ENCODE data around the gene LRP5. TPM values are rescaled to one million over a fixed set of nuclear protein-coding genes. Genes with fewer than 3 reads are reported as not detected.

Gene LRP5
- total RNA-seq, 1 donor from 2014 or later, result 65.0 TPM

DNA sequence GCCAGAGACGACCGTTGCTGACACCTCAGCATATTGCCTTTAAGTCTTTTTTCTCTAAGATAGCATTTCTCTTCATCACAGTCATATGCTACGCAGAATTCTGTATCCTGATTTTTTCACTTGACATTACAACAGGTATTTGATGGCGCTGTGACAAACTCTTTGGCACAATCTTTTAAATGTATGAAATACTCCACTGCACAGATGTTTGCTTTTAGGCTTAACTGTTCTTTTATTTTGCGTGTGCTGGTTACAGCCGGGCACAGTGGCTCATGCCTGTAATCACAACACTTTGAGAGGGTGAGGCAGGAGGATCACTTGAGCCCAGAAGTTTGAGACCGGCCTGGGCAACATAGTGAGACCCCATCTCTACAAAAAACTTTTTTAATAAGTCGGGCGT lies 96.1 kb downstream of the LRP5 start:
- TF ChIP-seq CTCF (conservative IDR thresholded peaks at IDR 0.05), result no peak
- no peaks in the 10 kb centered on the region for H3K4me1 Mint-ChIP-seq (ENCODE audit: unreplicated experiment)
- H3K4me3 Mint-ChIP-seq, result no peak overlapping the region

DNA sequence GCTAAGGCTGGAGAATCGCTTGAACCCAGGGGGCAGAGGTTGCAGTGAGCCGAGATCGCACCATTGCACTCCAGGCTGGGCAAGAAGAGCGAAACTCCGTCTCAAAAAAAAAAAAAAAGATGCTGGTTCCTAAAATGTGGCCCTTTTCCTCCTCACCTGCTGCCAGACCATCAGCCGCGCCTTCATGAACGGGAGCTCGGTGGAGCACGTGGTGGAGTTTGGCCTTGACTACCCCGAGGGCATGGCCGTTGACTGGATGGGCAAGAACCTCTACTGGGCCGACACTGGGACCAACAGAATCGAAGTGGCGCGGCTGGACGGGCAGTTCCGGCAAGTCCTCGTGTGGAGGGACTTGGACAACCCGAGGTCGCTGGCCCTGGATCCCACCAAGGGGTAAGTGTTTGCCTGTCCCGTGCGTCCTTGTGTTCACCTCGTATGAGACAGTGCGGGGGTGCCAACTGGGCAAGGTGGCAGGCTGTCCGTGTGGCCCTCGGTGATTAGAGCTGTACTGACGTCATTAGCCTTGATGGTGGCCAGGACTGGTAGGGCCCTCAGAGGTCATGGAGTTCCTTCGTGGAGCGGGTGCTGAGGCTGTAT lies 97.5 kb downstream of the LRP5 start:
- Mint-ChIP-seq H3K27me3 (no peaks in the 10 kb centered on the region), H3K36me3 (peaks cover 16% of the 10 kb centered on the region), H3K4me3 (no peak overlapping the region), H3K9me3 (no peaks in the 10 kb centered on the region), H3K27ac (no peak overlapping the region), H3K4me1 (ENCODE audit: unreplicated experiment) (no peaks in the 10 kb centered on the region)
- no peak for DNase-seq (ENCODE audit: extremely low spot score, unreplicated experiment)
- no peak for TF ChIP-seq CTCF (conservative IDR thresholded peaks at IDR 0.05)

More for the DNA sequence above, 96.1 kb downstream of the LRP5 start:
- Mint-ChIP-seq H3K9me3 (no peaks in the 10 kb centered on the region), H3K27ac (no peak overlapping the region), H3K36me3 (peaks cover 16% of the 10 kb centered on the region), H3K27me3 (no peaks in the 10 kb centered on the region)
- no peak for DNase-seq (ENCODE audit: extremely low spot score, unreplicated experiment)

GRCh38 chr11:68411501-68411991 lies 99.2 kb downstream of the LRP5 start:
- Mint-ChIP-seq H3K4me3 (no peak overlapping the region), H3K27ac (no peak overlapping the region), H3K36me3 (peaks cover 15% of the 10 kb centered on the region), H3K4me1 (ENCODE audit: unreplicated experiment) (peaks cover under 1% of the 10 kb centered on the region), H3K27me3 (no peaks in the 10 kb centered on the region), H3K9me3 (no peaks in the 10 kb centered on the region)
- TF ChIP-seq CTCF (conservative IDR thresholded peaks at IDR 0.05), result no peak
- no peak for DNase-seq (ENCODE audit: extremely low spot score, unreplicated experiment)

- Mint-ChIP-seq H3K27me3 (no peaks in the 10 kb centered on the region), H3K36me3 (peaks cover 15% of the 10 kb centered on the region), H3K4me1 (ENCODE audit: unreplicated experiment) (peaks cover 7% of the 10 kb centered on the region), H3K4me3 (peak overlapping the region; percentile 31), H3K9me3 (no peaks in the 10 kb centered on the region), H3K27ac (peak overlapping the region; percentile 80)
- TF ChIP-seq CTCF (conservative IDR thresholded peaks at IDR 0.05), result no peak
- no peak for DNase-seq (ENCODE audit: extremely low spot score, unreplicated experiment)
Observed at GRCh38 chr11:68412593-68413475, 100.4 kb downstream of the LRP5 start.

DNA sequence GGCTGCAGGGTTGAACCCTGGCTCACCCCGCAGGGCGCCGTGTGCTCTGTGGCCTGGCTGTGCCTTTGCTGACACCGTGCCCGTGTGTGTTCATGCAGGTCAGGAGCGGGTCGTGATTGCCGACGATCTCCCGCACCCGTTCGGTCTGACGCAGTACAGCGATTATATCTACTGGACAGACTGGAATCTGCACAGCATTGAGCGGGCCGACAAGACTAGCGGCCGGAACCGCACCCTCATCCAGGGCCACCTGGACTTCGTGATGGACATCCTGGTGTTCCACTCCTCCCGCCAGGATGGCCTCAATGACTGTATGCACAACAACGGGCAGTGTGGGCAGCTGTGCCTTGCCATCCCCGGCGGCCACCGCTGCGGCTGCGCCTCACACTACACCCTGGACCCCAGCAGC lies 101.2 kb downstream of the LRP5 start:
- Mint-ChIP-seq H3K36me3 (peaks cover 16% of the 10 kb centered on the region), H3K9me3 (no peaks in the 10 kb centered on the region), H3K27me3 (no peaks in the 10 kb centered on the region), H3K27ac (peak overlapping the region; percentile 80), H3K4me1 (ENCODE audit: unreplicated experiment) (peaks cover 11% of the 10 kb centered on the region), H3K4me3 (no peak overlapping the region)
- TF ChIP-seq CTCF (conservative IDR thresholded peaks at IDR 0.05), result no peak
- DNase-seq (ENCODE audit: extremely low spot score, unreplicated experiment), result peak; percentile 66

Data from type B pancreatic cell (in vitro differentiated cells).